Lung (tissue), 12 donors: ENCODE data around the gene UPP2. TPM values are rescaled to one million over a fixed set of nuclear protein-coding genes. Genes with fewer than 3 reads are reported as not detected.

ENCODE experiments used
- ATAC-seq: fragments of 200-7000 bp; cut with Tn5 transposase; one replicate; pipeline ENCODE4 v1.9.1; 2020; ENCODE audit warnings: moderate number of reproducible peaks; ENCODE audit not compliant: insufficient read depth, low FRiP score
- DNase-seq, 3 donors: peaks; one replicate each; pipeline ENCODE4 v3.0.0-alpha.2; 2013 to 2017
- H3K27ac ChIP-seq, 2 donors: one replicate each; pipeline ENCODE4 v1.5.1; 2013; ENCODE audit warnings: mild to moderate bottlenecking in 2 of 2, moderate library complexity in 2 of 2, control low read depth in 1 of 2, inconsistent platforms in 1 of 2, low read depth in 1 of 2, low read length in 1 of 2
- H3K27me3 ChIP-seq, 3 donors: one replicate each; pipeline ENCODE4 v1.5.1; 2013; ENCODE audit warnings: low read length in 2 of 3; ENCODE audit not compliant: control insufficient read depth in 3 of 3, insufficient read depth in 3 of 3
- H3K36me3 ChIP-seq, 4 donors: one replicate each; pipeline ENCODE4 v1.5.1; 2013; ENCODE audit warnings: low read length in 4 of 4, mild to moderate bottlenecking in 1 of 4, moderate library complexity in 1 of 4; ENCODE audit not compliant: control insufficient read depth in 4 of 4, insufficient read depth in 4 of 4
- H3K4me1 ChIP-seq, 5 donors: one replicate each; pipeline ENCODE4 v1.5.1; 2013; ENCODE audit warnings: low read length in 5 of 5, mild to moderate bottlenecking in 2 of 5, moderate library complexity in 1 of 5; ENCODE audit not compliant: control insufficient read depth in 5 of 5, insufficient read depth in 5 of 5
- H3K4me3 ChIP-seq: one replicate; pipeline ENCODE4 v1.5.1; 2013; ENCODE audit warnings: mild to moderate bottlenecking, control low read depth, moderate library complexity
- H3K9ac ChIP-seq, 2 donors: one replicate each; pipeline ENCODE4 v1.5.1; 2013; ENCODE audit warnings: low read length in 2 of 2, control low read depth in 1 of 2; ENCODE audit not compliant: insufficient read depth in 1 of 2
- H3K9me3 ChIP-seq, 4 donors: one replicate each; pipeline ENCODE4 v1.5.1; 2013; ENCODE audit warnings: low read length in 3 of 4, mild to moderate bottlenecking in 1 of 4, moderate library complexity in 1 of 4; ENCODE audit not compliant: control insufficient read depth in 4 of 4, insufficient read depth in 3 of 4
- CTCF ChIP-seq: IDR thresholded peaks from 2 replicates; pipeline ENCODE4 v1.5.1; 2012; ENCODE audit warnings: mild to moderate bottlenecking; ENCODE audit errors: control extremely low read depth, extremely low read depth
- WGBS, 2 donors: extraction: QIAGEN DNeasy Blood & Tissue Kit; methylation state at CpG; one replicate each; pipeline ENCODE4 v1.1.7; 2013; 5-methylcytosine and 5-hydroxymethylcytosine counted together
- polyA plus RNA-seq, 2 donors: library from polyadenylated mRNA; stranded (reverse); fragments of 200-250 nt; gene quantifications; one replicate each; pipeline ENCODE4 v1.2.1, GENCODE V29; 2013
- total RNA-seq, 2 donors: library from RNA; depleted of rRNA in 1 of 2; stranded (reverse); fragments of >200 nt in 1 of 2; gene quantifications; one replicate each; pipeline ENCODE4 v1.2.1, GENCODE V29; 2014 to 2021
- donor health status: control.
- donor health status: control.
- donor health status: Bipolar disorder and iron deficiency.
- donor health status: healthy.
- donor health status: DM: yes; HTN: yes; CAD: no.

UPP2 gene
- total and polyA plus RNA-seq, 4 donors = 0.01 TPM; not detected in 3

- Histone ChIP-seq H3K4me1 (peaks cover 0 to 5% (median 0%) of the 10 kb centered on the region in 5 donors), H3K27ac (no peak overlapping the region), H3K9ac (no peak overlapping the region), H3K36me3 (no peaks in the 10 kb centered on the region), H3K27me3 (no peaks in the 10 kb centered on the region), H3K9me3 (peaks cover 0 to 3% (median 0%) of the 10 kb centered on the region in 4 donors), H3K4me3 (no peak overlapping the region)
- ATAC-seq (no peak), DNase-seq (no peak)
- 90 to 96% methylated on average over 4 of the region's 4 CpGs for WGBS, 2 donors
- TF ChIP-seq CTCF = no peak
Measured at GRCh38 chr2:158098178-158098577, 3.5 kb upstream of the UPP2 start.

- Histone ChIP-seq H3K9ac (no peak overlapping the region), H3K4me1 (peaks cover 0 to 2% (median 0%) of the 10 kb centered on the region in 5 donors), H3K36me3 (no peaks in the 10 kb centered on the region), H3K27me3 (no peaks in the 10 kb centered on the region), H3K9me3 (peaks cover 0 to 3% (median 0%) of the 10 kb centered on the region in 4 donors), H3K27ac (no peak overlapping the region), H3K4me3 (no peak overlapping the region)
- DNase-seq = no peak
- WGBS, 2 donors = 68 to 81% methylated on average over 3 of the region's 3 CpGs
- TF ChIP-seq CTCF = no peak
- ATAC-seq = no peak
Measured at GRCh38 chr2:158099716-158100115, 2.0 kb upstream of the UPP2 start.

GRCh38 chr2:158100411-158100810 lies 1.3 kb upstream of the UPP2 start:
- Histone ChIP-seq H3K27me3 (no peaks in the 10 kb centered on the region), H3K4me1 (peaks cover 0 to 2% (median 0%) of the 10 kb centered on the region in 5 donors), H3K27ac (no peak overlapping the region), H3K9me3 (peaks cover 0 to 3% (median 0%) of the 10 kb centered on the region in 4 donors), H3K9ac (no peak overlapping the region), H3K4me3 (no peak overlapping the region), H3K36me3 (no peaks in the 10 kb centered on the region)
- no peak for TF ChIP-seq CTCF
- ATAC-seq = no peak
- 85 to 94% methylated on average over 1 of the region's 1 CpG for WGBS, 2 donors
- DNase-seq = no peak

GRCh38 chr2:158102446-158102845 lies 770 bp downstream of the UPP2 start:
- ATAC-seq (no peak), DNase-seq (no peak)
- no peak overlapping the region for H3K4me3 ChIP-seq
- no peaks in the 10 kb centered on the region for H3K36me3 ChIP-seq
- WGBS, 2 donors = 67 to 88% methylated on average over 1 of the region's 1 CpG
- no peak for TF ChIP-seq CTCF
- H3K27me3 ChIP-seq = no peaks in the 10 kb centered on the region
- H3K9me3 ChIP-seq = peaks cover 0 to 3% (median 0%) of the 10 kb centered on the region in 4 donors
- peaks cover 0 to 2% (median 0%) of the 10 kb centered on the region in 5 donors for H3K4me1 ChIP-seq
- H3K9ac ChIP-seq = no peak overlapping the region
- H3K27ac ChIP-seq = no peak overlapping the region
